GM06990 (cell line): Measurements from ENCODE around the gene PSMC1.

ENCODE experiments used
- DNase-seq: peaks from one replicate; pipeline ENCODE4 v3.0.0-alpha.2; 2011; ENCODE audit not compliant: insufficient read length; ENCODE audit errors: extremely low read depth
- H3K27me3 ChIP-seq: replicated peaks from 2 replicates; pipeline ENCODE4 v1.6.0; 2011; ENCODE audit warnings: low read length; ENCODE audit not compliant: control insufficient read depth, insufficient read depth
- H3K36me3 ChIP-seq: 2 replicates; pipeline ENCODE4 v1.5.1; 2011; ENCODE audit warnings: low read length; ENCODE audit not compliant: control insufficient read depth, insufficient read depth
- H3K4me3 ChIP-seq: replicated peaks from 2 replicates; pipeline ENCODE4 v1.5.1; 2011; ENCODE audit warnings: low read depth, mild to moderate bottlenecking, control low read depth, low read length
- TF ChIP-seq, protein P1 (sequence below): IDR thresholded peaks from 2 replicates; pipeline ENCODE4 v1.5.1; 2011; ENCODE audit warnings: low read length, control low read depth, mild to moderate bottlenecking, inconsistent platforms; ENCODE audit not compliant: insufficient read depth, poor library complexity, severe bottlenecking

Gene PSMC1

DNA sequence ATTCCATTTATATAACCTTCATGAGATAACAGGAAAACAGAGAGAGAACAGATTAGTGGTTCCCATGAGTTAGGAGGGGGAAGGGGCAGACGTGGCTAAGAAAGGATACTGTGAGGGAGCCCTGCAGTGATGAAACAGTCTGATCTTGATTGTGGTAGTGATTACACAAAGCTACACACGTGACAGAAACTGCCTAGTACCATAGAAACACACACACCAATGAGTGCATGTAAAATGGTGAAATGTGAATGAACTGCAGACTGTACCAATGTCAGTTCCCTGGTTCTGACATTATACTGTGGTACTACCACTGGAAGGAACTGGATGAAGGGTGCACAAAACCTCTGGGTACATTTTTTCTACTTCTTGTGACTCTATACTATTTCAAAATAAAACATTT lies 38.5 kb downstream of the PSMC1 start:
- Histone ChIP-seq H3K27me3 (no peaks in the 10 kb centered on the region), H3K36me3 (peaks cover 16% of the 10 kb centered on the region), H3K4me3 (no peak overlapping the region)
- no peak for DNase-seq
- TF ChIP-seq, protein P1, sequence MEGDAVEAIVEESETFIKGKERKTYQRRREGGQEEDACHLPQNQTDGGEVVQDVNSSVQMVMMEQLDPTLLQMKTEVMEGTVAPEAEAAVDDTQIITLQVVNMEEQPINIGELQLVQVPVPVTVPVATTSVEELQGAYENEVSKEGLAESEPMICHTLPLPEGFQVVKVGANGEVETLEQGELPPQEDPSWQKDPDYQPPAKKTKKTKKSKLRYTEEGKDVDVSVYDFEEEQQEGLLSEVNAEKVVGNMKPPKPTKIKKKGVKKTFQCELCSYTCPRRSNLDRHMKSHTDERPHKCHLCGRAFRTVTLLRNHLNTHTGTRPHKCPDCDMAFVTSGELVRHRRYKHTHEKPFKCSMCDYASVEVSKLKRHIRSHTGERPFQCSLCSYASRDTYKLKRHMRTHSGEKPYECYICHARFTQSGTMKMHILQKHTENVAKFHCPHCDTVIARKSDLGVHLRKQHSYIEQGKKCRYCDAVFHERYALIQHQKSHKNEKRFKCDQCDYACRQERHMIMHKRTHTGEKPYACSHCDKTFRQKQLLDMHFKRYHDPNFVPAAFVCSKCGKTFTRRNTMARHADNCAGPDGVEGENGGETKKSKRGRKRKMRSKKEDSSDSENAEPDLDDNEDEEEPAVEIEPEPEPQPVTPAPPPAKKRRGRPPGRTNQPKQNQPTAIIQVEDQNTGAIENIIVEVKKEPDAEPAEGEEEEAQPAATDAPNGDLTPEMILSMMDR = no peak

DNA sequence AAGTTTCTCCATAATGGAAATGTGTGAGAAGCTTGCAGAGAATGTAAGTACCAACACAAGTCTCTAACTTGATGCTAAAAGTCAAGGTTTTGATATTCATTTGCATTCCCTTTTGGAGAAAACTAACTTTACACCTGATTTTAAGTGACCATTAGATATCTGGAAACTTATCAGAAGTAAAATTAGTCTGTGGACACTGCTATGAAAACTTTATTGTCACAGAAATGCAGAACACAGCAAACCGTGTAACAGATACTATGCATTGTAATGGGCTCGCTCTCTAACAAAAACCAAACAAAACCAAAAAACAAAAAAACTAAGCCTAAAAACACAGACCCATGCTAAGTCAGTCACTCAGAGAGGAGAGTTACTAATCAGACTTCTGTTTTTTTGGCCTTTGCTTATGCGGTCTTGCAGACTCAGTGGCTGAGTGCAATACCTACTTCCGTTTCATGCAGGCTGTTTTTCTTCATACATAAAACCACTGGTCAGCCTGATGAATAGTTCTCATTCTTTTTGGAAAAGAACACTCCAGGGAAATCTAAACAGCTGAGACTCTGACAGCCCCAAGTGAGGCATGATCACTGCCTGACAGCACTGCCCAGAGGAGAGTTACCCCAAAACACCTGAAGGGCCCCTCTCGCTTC lies 39.6 kb downstream of the PSMC1 start:
- Histone ChIP-seq H3K36me3 (peaks cover 11% of the 10 kb centered on the region), H3K27me3 (no peaks in the 10 kb centered on the region), H3K4me3 (no peak overlapping the region)
- no peak for DNase-seq
- TF ChIP-seq, protein P1 = no peak

DNA sequence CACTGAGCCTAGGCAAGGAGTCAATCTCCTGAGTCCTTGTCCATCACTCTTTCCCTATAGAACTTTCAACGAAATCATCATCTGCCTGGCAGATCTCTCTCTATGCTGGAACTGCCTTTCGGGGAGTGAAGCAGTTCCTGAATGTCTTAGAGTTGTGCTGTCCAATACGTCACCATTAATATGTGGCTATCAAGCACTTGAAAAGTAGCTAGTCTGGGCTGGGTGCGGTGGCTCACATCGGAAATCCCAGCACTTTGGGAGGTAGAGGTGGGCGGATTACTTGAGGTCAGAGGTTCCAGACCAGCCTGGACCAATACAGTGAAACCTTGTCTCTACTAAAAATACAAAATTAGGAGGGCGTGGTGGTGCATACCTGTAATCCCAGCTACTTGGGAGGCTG lies 40.3 kb downstream of the PSMC1 start:
- TF ChIP-seq, protein P1 = no peak
- Histone ChIP-seq H3K36me3 (peaks cover 10% of the 10 kb centered on the region), H3K27me3 (no peaks in the 10 kb centered on the region), H3K4me3 (no peak overlapping the region)
- no peak for DNase-seq

DNA sequence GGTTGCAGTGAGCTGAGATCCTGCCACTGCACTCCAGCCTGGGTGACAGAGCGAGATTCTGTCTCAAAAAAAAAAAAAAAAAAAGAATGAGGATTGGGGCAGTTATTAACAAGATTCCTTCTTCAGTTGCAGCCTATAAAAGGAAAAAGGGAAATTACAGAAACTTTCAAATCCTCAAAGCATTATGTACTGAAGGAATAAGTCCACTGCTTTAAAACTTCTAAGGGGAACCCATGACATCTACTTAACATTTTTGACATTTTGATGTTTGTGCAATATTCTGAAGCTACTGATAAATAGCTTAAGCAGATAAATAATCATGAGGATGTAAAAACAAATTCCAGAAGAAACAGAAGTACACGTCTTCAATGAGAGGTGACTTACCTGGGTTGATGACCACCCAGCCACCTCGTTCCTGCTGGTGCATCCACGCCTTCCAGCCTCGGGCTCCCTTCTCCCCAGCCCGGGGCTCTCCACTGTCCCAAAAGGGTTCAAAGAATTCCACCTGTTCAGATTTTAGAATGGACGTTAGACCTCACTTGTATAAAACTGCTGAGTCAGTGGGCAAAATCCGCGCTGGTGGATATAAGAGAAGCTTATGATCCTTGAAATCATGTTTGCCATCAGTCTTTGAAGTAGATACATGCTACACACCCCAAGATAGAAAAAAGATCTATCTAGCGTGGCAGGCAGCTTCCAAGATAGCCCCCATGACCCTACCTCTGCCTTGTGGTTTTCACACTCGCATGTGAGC lies 41.7 kb downstream of the PSMC1 start:
- Histone ChIP-seq H3K36me3 (peaks cover 6% of the 10 kb centered on the region), H3K4me3 (no peak overlapping the region), H3K27me3 (no peaks in the 10 kb centered on the region)
- TF ChIP-seq, protein P1 = no peak
- DNase-seq = no peak

DNA sequence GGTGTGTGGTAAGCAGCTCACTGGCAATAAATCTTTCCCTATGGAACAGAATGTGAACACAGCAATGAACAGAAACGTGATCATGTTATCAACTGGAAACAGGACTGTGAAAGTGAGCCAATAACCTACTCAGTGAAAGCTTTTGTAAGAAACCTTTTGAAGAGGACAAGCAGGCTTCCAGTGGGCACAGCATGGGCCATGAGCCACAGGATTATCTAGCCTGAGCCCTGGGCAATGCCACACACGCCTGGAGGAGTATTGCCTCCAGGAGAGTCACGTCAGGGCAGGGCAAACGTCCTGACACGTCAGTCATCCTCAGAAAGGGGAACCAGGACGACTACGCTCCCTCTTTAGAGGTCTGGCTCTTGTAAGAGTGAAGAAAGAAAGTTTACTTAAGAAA lies 43.1 kb downstream of the PSMC1 start:
- TF ChIP-seq, protein P1 = no peak
- Histone ChIP-seq H3K27me3 (no peaks in the 10 kb centered on the region), H3K36me3 (peaks cover 7% of the 10 kb centered on the region), H3K4me3 (no peak overlapping the region)
- no peak for DNase-seq

DNA sequence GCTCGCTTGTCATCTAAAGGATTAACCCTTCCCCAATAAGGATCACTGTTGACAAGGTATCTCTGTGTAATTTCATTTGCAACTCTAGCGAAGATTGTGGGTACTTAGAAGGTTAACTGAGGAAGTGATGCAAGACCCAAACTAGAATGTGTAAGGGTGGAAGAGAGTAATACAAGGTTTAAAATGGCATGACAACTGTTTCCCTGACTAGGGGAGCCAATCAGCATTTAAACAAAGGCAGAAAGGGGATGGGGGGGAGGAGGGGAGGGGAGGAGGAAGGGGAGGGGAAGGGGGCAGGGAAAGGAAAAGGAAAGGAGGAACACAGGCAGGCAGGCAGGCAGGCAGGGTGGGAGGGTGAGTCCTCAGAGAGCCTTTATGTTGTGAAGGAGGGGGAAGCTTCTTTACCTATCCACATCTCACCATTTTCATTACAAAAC lies 44.3 kb downstream of the PSMC1 start:
- Histone ChIP-seq H3K27me3 (no peaks in the 10 kb centered on the region), H3K4me3 (no peak overlapping the region), H3K36me3 (peaks cover 4% of the 10 kb centered on the region)
- TF ChIP-seq, protein P1 = no peak
- DNase-seq = no peak
